GM21576 (cell line): ENCODE measurements around the gene KRT77.
"Not testable (repeated sequence)": the region's sequence is repeated elsewhere in the genome, so short reads cannot be mapped to it uniquely, and the experiment has no call there.

Experiments used
- ATAC-seq: cut with Tn5 transposase; IDR thresholded peaks from one replicate; pipeline ENCODE4 v1.9.1; 2021; ENCODE audit warnings: mild to moderate bottlenecking, moderate library complexity; ENCODE audit not compliant: unreplicated experiment

Gene KRT77

GRCh38 chr12:52703424-52703823, at the start of gene KRT77:
KRT77 (minus strand) TSS chr12:52703524; CDS start chr12:52703434, 90 bp downstream.
- no peak for ATAC-seq

- no peak for ATAC-seq
These were observed 49.2 kb upstream of the KRT77 start for GRCh38 chr12:52752516-52752915.

- no peak for ATAC-seq
These were observed 48.5 kb upstream of the KRT77 start for GRCh38 chr12:52751795-52752194.

- ATAC-seq = not testable (repeated sequence)
These were observed 47.2 kb upstream of the KRT77 start for GRCh38 chr12:52750532-52750931.

- no peak for ATAC-seq
These were observed 46.5 kb upstream of the KRT77 start for GRCh38 chr12:52749827-52750226.

GRCh38 chr12:52748578-52748977, 45.3 kb upstream of the KRT77 start:
- no peak for ATAC-seq

- ATAC-seq = no peak
These were observed 42.2 kb upstream of the KRT77 start for GRCh38 chr12:52745554-52745953.

- ATAC-seq = no peak
These were observed 41.3 kb upstream of the KRT77 start for GRCh38 chr12:52744493-52745156.

- no peak for ATAC-seq
These were observed 39.6 kb upstream of the KRT77 start for GRCh38 chr12:52742822-52743457.

GRCh38 chr12:52742196-52742580, 38.9 kb upstream of the KRT77 start:
- ATAC-seq = no peak

- ATAC-seq = no peak
These were observed 38.3 kb upstream of the KRT77 start for GRCh38 chr12:52741375-52742195.

- ATAC-seq = no peak
These were observed 37.3 kb upstream of the KRT77 start for GRCh38 chr12:52740584-52740983.

GRCh38 chr12:52739963-52740362, 36.6 kb upstream of the KRT77 start:
- no peak for ATAC-seq

- ATAC-seq = no peak
These were observed 32.7 kb upstream of the KRT77 start for GRCh38 chr12:52735816-52736632.

GRCh38 chr12:52735106-52735505, 31.8 kb upstream of the KRT77 start:
- no peak for ATAC-seq

- ATAC-seq = no peak
These were observed 27.5 kb upstream of the KRT77 start for GRCh38 chr12:52730793-52731192.

GRCh38 chr12:52730383-52730782, 27.1 kb upstream of the KRT77 start:
- ATAC-seq = no peak

GRCh38 chr12:52729147-52729546, 25.8 kb upstream of the KRT77 start:
- no peak for ATAC-seq

- ATAC-seq = no peak
These were observed 25.1 kb upstream of the KRT77 start for GRCh38 chr12:52728374-52728773.

GRCh38 chr12:52727037-52727436, 23.7 kb upstream of the KRT77 start:
- ATAC-seq = no peak

GRCh38 chr12:52726451-52726850, 23.1 kb upstream of the KRT77 start:
- ATAC-seq = no peak
